Liver (tissue), 9 donors: ENCODE data around the gene NXPH4. TPM values are rescaled to one million over a fixed set of nuclear protein-coding genes. Genes with fewer than 3 reads are reported as not detected.

ENCODE experiments used
- DNase-seq: peaks from one replicate; pipeline ENCODE4 v3.0.0-alpha.2; 2017; ENCODE audit warnings: low spot score
- H3K27ac ChIP-seq, 2 donors: one replicate each; pipeline ENCODE4 v1.7.0; 2013; ENCODE audit warnings: inconsistent platforms in 2 of 2, low read length in 2 of 2, control low read depth in 1 of 2, low read depth in 1 of 2, mild to moderate bottlenecking in 1 of 2
- H3K27me3 ChIP-seq, 4 donors: one replicate each; pipeline versions ENCODE4 v1.6.1 to v1.7.0; 2013; ENCODE audit warnings: low read length in 3 of 4, inconsistent platforms in 1 of 4, mild to moderate bottlenecking in 1 of 4, moderate library complexity in 1 of 4; ENCODE audit not compliant: control insufficient read depth in 4 of 4, insufficient read depth in 4 of 4
- H3K36me3 ChIP-seq, 4 donors: one replicate each; pipeline versions ENCODE4 v1.6.1 to v1.7.0; 2013; ENCODE audit warnings: low read length in 3 of 4, mild to moderate bottlenecking in 3 of 4, low read depth in 1 of 4, moderate library complexity in 1 of 4; ENCODE audit not compliant: control insufficient read depth in 4 of 4, insufficient read depth in 3 of 4
- H3K4me1 ChIP-seq, 4 donors: one replicate each; pipeline versions ENCODE4 v1.6.1 to v1.7.0; 2013; ENCODE audit warnings: low read length in 3 of 4, mild to moderate bottlenecking in 3 of 4, moderate library complexity in 1 of 4; ENCODE audit not compliant: control insufficient read depth in 4 of 4, insufficient read depth in 4 of 4
- H3K4me3 ChIP-seq, 3 donors: one replicate each; pipeline versions ENCODE4 v1.6.1 to v1.7.0; 2013; ENCODE audit warnings: low read length in 3 of 3, control low read depth in 1 of 3, low read depth in 1 of 3, mild to moderate bottlenecking in 1 of 3
- H3K9ac ChIP-seq, 2 donors: one replicate each; pipeline ENCODE4 v1.7.0; 2013; ENCODE audit warnings: low read length in 2 of 2, mild to moderate bottlenecking in 2 of 2, moderate library complexity in 2 of 2, control low read depth in 1 of 2, low read depth in 1 of 2
- H3K9me3 ChIP-seq, 4 donors: one replicate each; pipeline versions ENCODE4 v1.6.1 to v1.7.0; 2013; ENCODE audit warnings: low read length in 3 of 4; ENCODE audit not compliant: control insufficient read depth in 4 of 4
- EGR1 ChIP-seq, 2 donors: IDR thresholded peaks; 2 replicates each; pipeline ENCODE4 v1.6.1; 2016 to 2018; ENCODE audit warnings: antibody characterized with exemption in 2 of 2, low read depth in 2 of 2
- FOXA1 ChIP-seq: IDR thresholded peaks from 2 replicates; pipeline ENCODE4 v1.6.1; 2016; ENCODE audit warnings: antibody characterized with exemption
- FOXA2 ChIP-seq: IDR thresholded peaks from 2 replicates; pipeline ENCODE4 v1.6.1; 2016; ENCODE audit warnings: antibody characterized with exemption
- GABPA ChIP-seq, 2 donors: IDR thresholded peaks in 1 of 2; conservative IDR thresholded peaks in 1 of 2; 2 replicates each; pipeline ENCODE4 v1.6.1; 2016; ENCODE audit warnings: antibody characterized with exemption in 2 of 2, mild to moderate bottlenecking in 1 of 2, moderate library complexity in 1 of 2
- HNF4A ChIP-seq, 2 donors: conservative IDR thresholded peaks; 2 replicates each; pipeline ENCODE4 v1.6.1; 2016; ENCODE audit warnings: antibody characterized with exemption in 2 of 2, mild to moderate bottlenecking in 2 of 2
- HNF4G ChIP-seq: IDR thresholded peaks from 2 replicates; pipeline ENCODE4 v1.6.1; 2016; ENCODE audit warnings: antibody characterized with exemption
- JUND ChIP-seq, 2 donors: IDR thresholded peaks; 2 replicates each; pipeline ENCODE4 v1.6.1; 2016; ENCODE audit warnings: antibody characterized with exemption in 2 of 2
- NR2F2 ChIP-seq: IDR thresholded peaks from 2 replicates; pipeline ENCODE4 v1.6.1; 2016; ENCODE audit warnings: antibody characterized with exemption
- RAD21 ChIP-seq, 2 donors: IDR thresholded peaks; 2 replicates each; pipeline ENCODE4 v1.6.1; 2016; ENCODE audit warnings: antibody characterized with exemption in 2 of 2, mild to moderate bottlenecking in 2 of 2
- RXRA ChIP-seq, 2 donors: IDR thresholded peaks; 2 replicates each; pipeline ENCODE4 v1.6.1; 2017 to 2018; ENCODE audit warnings: antibody characterized with exemption in 2 of 2, mild to moderate bottlenecking in 1 of 2
- SP1 ChIP-seq: IDR thresholded peaks from 2 replicates; pipeline ENCODE4 v1.6.1; 2018; ENCODE audit warnings: antibody characterized with exemption, mild to moderate bottlenecking
- TAF1 ChIP-seq: conservative IDR thresholded peaks from 2 replicates; pipeline ENCODE4 v1.6.1; 2016; ENCODE audit warnings: antibody characterized with exemption, mild to moderate bottlenecking
- YY1 ChIP-seq: IDR thresholded peaks from 2 replicates; pipeline ENCODE4 v1.6.1; 2016; ENCODE audit warnings: antibody characterized with exemption, mild to moderate bottlenecking
- polyA plus RNA-seq, 2 donors: library from polyadenylated mRNA; stranded (reverse) in 1 of 2; unstranded in 1 of 2; fragments of 200-250 nt in 1 of 2; fragments of >200 nt in 1 of 2; fragmentation: Nextera tagmentation in 1 of 2; extraction: Ambion mirVana in 1 of 2; gene quantifications; one replicate each; pipeline versions ENCODE4 v1.2.1 to v1.2.3, GENCODE V29; 2013 to 2015
- total RNA-seq, 2 donors: library from RNA; depleted of rRNA; stranded (reverse); fragments of >200 nt; gene quantifications; one replicate each; pipeline ENCODE4 v1.2.3, GENCODE V29; 2014
- TF ChIP-seq, protein P1 (sequence below): fragments of 150-350 bp; IDR thresholded peaks from 2 replicates; pipeline ENCODE4 v1.5.1; 2017; ENCODE audit warnings: improper control_type of control experiment, low read depth, low read length; ENCODE audit not compliant: missing input control
- TF ChIP-seq, protein P2 (sequence below): IDR thresholded peaks from 2 replicates; pipeline ENCODE4 v1.6.1; 2016; ENCODE audit warnings: antibody characterized with exemption
- TF ChIP-seq, protein P3 (sequence below): IDR thresholded peaks from 2 replicates; pipeline ENCODE4 v1.6.1; 2016; ENCODE audit warnings: antibody characterized with exemption
- TF ChIP-seq, protein P4 (sequence below): IDR thresholded peaks from 2 replicates; pipeline ENCODE4 v1.6.1; 2016; ENCODE audit warnings: antibody characterized with exemption, mild to moderate bottlenecking
- TF ChIP-seq, protein P5 (sequence below): IDR thresholded peaks from 2 replicates; pipeline ENCODE4 v1.6.1; 2016; ENCODE audit warnings: antibody characterized with exemption
- donor health status: healthy.
- donor health status: healthy.
- donor health status: healthy.
- donor health status: healthy.
- donor health status: healthy.

NXPH4 gene
- total and polyA plus RNA-seq, 4 donors, result 0.15 TPM; not detected in 3

DNA sequence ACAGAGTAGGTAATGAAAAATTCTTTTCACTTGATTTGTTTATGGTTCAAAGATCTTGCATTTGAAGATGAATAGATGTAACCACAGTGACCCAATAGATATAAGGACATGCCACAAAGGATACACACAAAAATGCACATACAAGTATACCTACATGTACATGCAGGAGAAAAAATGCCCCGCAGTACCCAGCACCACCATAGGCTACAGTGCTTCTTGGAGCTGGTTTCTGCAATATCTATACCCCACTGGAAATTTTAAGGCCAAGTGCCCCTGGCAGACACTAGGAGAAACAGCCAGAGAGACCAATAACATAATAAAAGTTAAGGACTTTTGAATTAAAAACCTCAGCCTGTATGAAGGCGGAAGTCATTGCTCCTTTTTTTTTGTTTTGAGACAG, 46.5 kb downstream of the NXPH4 start (continued):
- TF ChIP-seq, protein P1, sequence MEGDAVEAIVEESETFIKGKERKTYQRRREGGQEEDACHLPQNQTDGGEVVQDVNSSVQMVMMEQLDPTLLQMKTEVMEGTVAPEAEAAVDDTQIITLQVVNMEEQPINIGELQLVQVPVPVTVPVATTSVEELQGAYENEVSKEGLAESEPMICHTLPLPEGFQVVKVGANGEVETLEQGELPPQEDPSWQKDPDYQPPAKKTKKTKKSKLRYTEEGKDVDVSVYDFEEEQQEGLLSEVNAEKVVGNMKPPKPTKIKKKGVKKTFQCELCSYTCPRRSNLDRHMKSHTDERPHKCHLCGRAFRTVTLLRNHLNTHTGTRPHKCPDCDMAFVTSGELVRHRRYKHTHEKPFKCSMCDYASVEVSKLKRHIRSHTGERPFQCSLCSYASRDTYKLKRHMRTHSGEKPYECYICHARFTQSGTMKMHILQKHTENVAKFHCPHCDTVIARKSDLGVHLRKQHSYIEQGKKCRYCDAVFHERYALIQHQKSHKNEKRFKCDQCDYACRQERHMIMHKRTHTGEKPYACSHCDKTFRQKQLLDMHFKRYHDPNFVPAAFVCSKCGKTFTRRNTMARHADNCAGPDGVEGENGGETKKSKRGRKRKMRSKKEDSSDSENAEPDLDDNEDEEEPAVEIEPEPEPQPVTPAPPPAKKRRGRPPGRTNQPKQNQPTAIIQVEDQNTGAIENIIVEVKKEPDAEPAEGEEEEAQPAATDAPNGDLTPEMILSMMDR, result no peak
- TF ChIP-seq, protein P2, sequence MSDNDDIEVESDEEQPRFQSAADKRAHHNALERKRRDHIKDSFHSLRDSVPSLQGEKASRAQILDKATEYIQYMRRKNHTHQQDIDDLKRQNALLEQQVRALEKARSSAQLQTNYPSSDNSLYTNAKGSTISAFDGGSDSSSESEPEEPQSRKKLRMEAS, result no peak
- TF ChIP-seq RXRA (IDR thresholded peaks at IDR 0.05) (no peak), NR2F2 (no peak), SP1 (no peak), YY1 (no peak), TAF1 (no peak), FOXA1 (no peak)

DNA sequence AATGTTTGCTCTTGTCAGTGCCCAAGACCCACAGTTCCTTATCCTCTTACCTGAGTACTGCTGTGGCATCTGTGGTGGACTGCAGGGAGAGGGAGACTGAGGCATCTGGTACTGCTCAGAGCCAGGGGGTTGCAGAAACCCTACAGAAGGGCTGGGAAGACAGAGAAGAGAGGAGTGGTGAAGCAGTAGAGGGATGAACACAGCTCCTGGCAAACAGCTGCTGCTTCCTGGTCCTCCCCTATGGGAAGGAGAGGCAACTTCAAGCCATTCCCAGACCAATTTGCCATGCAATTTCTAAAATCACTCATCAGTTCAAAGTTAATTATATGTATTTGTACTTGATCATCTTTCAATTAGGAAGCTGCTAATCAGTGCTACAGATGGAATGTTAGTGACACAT, 50.1 kb downstream of the NXPH4 start:
- DNase-seq, result no peak
- H3K9me3 ChIP-seq, result no peaks in the 10 kb centered on the region
- H3K27ac ChIP-seq, result no peak overlapping the region
- peaks cover 10 to 50% (median 31%) of the 10 kb centered on the region in 4 donors for H3K36me3 ChIP-seq
- H3K27me3 ChIP-seq, result no peaks in the 10 kb centered on the region
- no peak overlapping the region for H3K9ac ChIP-seq
- no peak overlapping the region for H3K4me3 ChIP-seq
- H3K4me1 ChIP-seq, result peaks cover 3 to 21% (median 16%) of the 10 kb centered on the region in 4 donors
- TF ChIP-seq RXRA (IDR thresholded peaks at IDR 0.05) (no peak), FOXA2 (no peak), FOXA1 (no peak), SP1 (no peak), JUND (IDR thresholded peaks at IDR 0.05) (no peak), GABPA (IDR thresholded peaks at IDR 0.05 in 1 of 2, conservative IDR thresholded peaks at IDR 0.05 in 1 of 2) (no peak), EGR1 (IDR thresholded peaks at IDR 0.05; ENCODE audit: low read depth in 2 of 2) (no peak), HNF4A (conservative IDR thresholded peaks at IDR 0.05) (no peak), HNF4G (no peak), TAF1 (no peak), RAD21 (IDR thresholded peaks at IDR 0.05) (no peak), YY1 (no peak), NR2F2 (no peak)
- TF ChIP-seq, protein P3, sequence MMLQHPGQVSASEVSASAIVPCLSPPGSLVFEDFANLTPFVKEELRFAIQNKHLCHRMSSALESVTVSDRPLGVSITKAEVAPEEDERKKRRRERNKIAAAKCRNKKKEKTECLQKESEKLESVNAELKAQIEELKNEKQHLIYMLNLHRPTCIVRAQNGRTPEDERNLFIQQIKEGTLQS, result no peak
- TF ChIP-seq, protein P2, result no peak
- TF ChIP-seq, protein P4, sequence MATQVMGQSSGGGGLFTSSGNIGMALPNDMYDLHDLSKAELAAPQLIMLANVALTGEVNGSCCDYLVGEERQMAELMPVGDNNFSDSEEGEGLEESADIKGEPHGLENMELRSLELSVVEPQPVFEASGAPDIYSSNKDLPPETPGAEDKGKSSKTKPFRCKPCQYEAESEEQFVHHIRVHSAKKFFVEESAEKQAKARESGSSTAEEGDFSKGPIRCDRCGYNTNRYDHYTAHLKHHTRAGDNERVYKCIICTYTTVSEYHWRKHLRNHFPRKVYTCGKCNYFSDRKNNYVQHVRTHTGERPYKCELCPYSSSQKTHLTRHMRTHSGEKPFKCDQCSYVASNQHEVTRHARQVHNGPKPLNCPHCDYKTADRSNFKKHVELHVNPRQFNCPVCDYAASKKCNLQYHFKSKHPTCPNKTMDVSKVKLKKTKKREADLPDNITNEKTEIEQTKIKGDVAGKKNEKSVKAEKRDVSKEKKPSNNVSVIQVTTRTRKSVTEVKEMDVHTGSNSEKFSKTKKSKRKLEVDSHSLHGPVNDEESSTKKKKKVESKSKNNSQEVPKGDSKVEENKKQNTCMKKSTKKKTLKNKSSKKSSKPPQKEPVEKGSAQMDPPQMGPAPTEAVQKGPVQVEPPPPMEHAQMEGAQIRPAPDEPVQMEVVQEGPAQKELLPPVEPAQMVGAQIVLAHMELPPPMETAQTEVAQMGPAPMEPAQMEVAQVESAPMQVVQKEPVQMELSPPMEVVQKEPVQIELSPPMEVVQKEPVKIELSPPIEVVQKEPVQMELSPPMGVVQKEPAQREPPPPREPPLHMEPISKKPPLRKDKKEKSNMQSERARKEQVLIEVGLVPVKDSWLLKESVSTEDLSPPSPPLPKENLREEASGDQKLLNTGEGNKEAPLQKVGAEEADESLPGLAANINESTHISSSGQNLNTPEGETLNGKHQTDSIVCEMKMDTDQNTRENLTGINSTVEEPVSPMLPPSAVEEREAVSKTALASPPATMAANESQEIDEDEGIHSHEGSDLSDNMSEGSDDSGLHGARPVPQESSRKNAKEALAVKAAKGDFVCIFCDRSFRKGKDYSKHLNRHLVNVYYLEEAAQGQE, result no peak
- TF ChIP-seq, protein P5, sequence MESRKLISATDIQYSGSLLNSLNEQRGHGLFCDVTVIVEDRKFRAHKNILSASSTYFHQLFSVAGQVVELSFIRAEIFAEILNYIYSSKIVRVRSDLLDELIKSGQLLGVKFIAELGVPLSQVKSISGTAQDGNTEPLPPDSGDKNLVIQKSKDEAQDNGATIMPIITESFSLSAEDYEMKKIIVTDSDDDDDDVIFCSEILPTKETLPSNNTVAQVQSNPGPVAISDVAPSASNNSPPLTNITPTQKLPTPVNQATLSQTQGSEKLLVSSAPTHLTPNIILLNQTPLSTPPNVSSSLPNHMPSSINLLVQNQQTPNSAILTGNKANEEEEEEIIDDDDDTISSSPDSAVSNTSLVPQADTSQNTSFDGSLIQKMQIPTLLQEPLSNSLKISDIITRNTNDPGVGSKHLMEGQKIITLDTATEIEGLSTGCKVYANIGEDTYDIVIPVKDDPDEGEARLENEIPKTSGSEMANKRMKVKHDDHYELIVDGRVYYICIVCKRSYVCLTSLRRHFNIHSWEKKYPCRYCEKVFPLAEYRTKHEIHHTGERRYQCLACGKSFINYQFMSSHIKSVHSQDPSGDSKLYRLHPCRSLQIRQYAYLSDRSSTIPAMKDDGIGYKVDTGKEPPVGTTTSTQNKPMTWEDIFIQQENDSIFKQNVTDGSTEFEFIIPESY, result no peak
- TF ChIP-seq, protein P1, result no peak
